ENCODE results near the gene ZBTB21.

ZBTB21 gene

GRCh38 chr21:41985662-41986416 is 24.3 kb downstream of the ZBTB21 start:
- DNase-seq: no peak

- no peak for DNase-seq
Measured at GRCh38 chr21:41983229-41983628, 26.9 kb downstream of the ZBTB21 start.

- no peak for DNase-seq
Measured at GRCh38 chr21:41980561-41980960, 29.6 kb downstream of the ZBTB21 start.

- no peak for DNase-seq
Measured at GRCh38 chr21:41979751-41980369, 30.3 kb downstream of the ZBTB21 start.

GRCh38 chr21:41979335-41979734 is 30.8 kb downstream of the ZBTB21 start:
- no peak for DNase-seq

GRCh38 chr21:41977034-41977950 is 32.9 kb downstream of the ZBTB21 start:
- DNase-seq: no peak

GRCh38 chr21:41976611-41977010 is 33.5 kb downstream of the ZBTB21 start:
- no peak for DNase-seq

- no peak for DNase-seq
Measured at GRCh38 chr21:41975391-41976272, 34.5 kb downstream of the ZBTB21 start.

- DNase-seq: no peak
Measured at GRCh38 chr21:41974752-41975053, 35.5 kb downstream of the ZBTB21 start.

GRCh38 chr21:41973861-41974751 is 36.1 kb downstream of the ZBTB21 start:
- no peak for DNase-seq

GRCh38 chr21:41973427-41973831 is 36.7 kb downstream of the ZBTB21 start:
- no peak for DNase-seq

GRCh38 chr21:41972511-41973205 is 37.5 kb downstream of the ZBTB21 start:
- no peak for DNase-seq

GRCh38 chr21:41971891-41972290 is 38.3 kb downstream of the ZBTB21 start:
- DNase-seq: no peak

- no peak for DNase-seq
Measured at GRCh38 chr21:41970751-41971653, 39.2 kb downstream of the ZBTB21 start.

- no peak for DNase-seq
Measured at GRCh38 chr21:41970106-41970391, 40.1 kb downstream of the ZBTB21 start.

- no peak for DNase-seq
Measured at GRCh38 chr21:41967708-41968107, 42.5 kb downstream of the ZBTB21 start.

GRCh38 chr21:41966872-41967621 is 43.1 kb downstream of the ZBTB21 start:
- DNase-seq: no peak

GRCh38 chr21:41966041-41966833 is 43.9 kb downstream of the ZBTB21 start:
- no peak for DNase-seq

Data from NCI-H2081 treated with DMSO at 0.1 percent for 48 hours (cell line).